ENCODE data around the gene KLHL34.

The KLHL34 gene

GRCh38 chrX:21700967-21701366 lies 42.8 kb upstream of the KLHL34 start:
- H3K27me3 ChIP-seq (ENCODE audit: insufficient read depth, low read length, poor library complexity) = no peaks in the 10 kb centered on the region
- H2AFZ ChIP-seq (ENCODE audit: low read depth, low read length) = no peak overlapping the region
- ATAC-seq (ENCODE audit: insufficient read depth, low read depth) (no peak), DNase-seq (no peak)
- no peak for TF ChIP-seq EZH2 (IDR thresholded peaks at IDR 0.05; ENCODE audit: borderline replicate concordance, low read depth, low read length, severe bottlenecking)
- TF ChIP-seq, protein P1, sequence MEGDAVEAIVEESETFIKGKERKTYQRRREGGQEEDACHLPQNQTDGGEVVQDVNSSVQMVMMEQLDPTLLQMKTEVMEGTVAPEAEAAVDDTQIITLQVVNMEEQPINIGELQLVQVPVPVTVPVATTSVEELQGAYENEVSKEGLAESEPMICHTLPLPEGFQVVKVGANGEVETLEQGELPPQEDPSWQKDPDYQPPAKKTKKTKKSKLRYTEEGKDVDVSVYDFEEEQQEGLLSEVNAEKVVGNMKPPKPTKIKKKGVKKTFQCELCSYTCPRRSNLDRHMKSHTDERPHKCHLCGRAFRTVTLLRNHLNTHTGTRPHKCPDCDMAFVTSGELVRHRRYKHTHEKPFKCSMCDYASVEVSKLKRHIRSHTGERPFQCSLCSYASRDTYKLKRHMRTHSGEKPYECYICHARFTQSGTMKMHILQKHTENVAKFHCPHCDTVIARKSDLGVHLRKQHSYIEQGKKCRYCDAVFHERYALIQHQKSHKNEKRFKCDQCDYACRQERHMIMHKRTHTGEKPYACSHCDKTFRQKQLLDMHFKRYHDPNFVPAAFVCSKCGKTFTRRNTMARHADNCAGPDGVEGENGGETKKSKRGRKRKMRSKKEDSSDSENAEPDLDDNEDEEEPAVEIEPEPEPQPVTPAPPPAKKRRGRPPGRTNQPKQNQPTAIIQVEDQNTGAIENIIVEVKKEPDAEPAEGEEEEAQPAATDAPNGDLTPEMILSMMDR (IDR thresholded peaks at IDR 0.05; ENCODE audit: borderline replicate concordance, extremely low read depth, low read length, poor library complexity, severe bottlenecking) = no peak
- H3K27ac ChIP-seq (ENCODE audit: low read length) = no peak overlapping the region
- no peak overlapping the region for H3K9ac ChIP-seq (ENCODE audit: low read depth, low read length)
- H3K4me3 ChIP-seq (ENCODE audit: low read depth in 1 of 2, low read length in 2 of 2) = no peak overlapping the region
- no peaks in the 10 kb centered on the region for H4K20me1 ChIP-seq (ENCODE audit: insufficient read depth, low read length)
- H3K4me1 ChIP-seq (ENCODE audit: insufficient read depth, low read length) = no peaks in the 10 kb centered on the region
- H3K4me2 ChIP-seq (ENCODE audit: insufficient read depth, low read length) = no peak overlapping the region
- no peaks in the 10 kb centered on the region for H3K79me2 ChIP-seq (ENCODE audit: insufficient read depth, low read length)
- no peaks in the 10 kb centered on the region for H3K36me3 ChIP-seq (ENCODE audit: insufficient read depth, low read length)
- H3K9me3 ChIP-seq (ENCODE audit: insufficient read depth, low read length, severe bottlenecking) = no peaks in the 10 kb centered on the region

- Histone ChIP-seq H3K4me2 (ENCODE audit: insufficient read depth, low read length) (no peak overlapping the region), H3K4me3 (ENCODE audit: low read depth in 1 of 2, low read length in 2 of 2) (no peak overlapping the region), H3K4me1 (ENCODE audit: insufficient read depth, low read length) (no peaks in the 10 kb centered on the region), H3K36me3 (ENCODE audit: insufficient read depth, low read length) (no peaks in the 10 kb centered on the region), H2AFZ (ENCODE audit: low read depth, low read length) (no peak overlapping the region), H3K9me3 (ENCODE audit: insufficient read depth, low read length, severe bottlenecking) (no peaks in the 10 kb centered on the region), H3K27ac (ENCODE audit: low read length) (no peak overlapping the region), H3K27me3 (ENCODE audit: insufficient read depth, low read length, poor library complexity) (no peaks in the 10 kb centered on the region), H4K20me1 (ENCODE audit: insufficient read depth, low read length) (no peaks in the 10 kb centered on the region), H3K79me2 (ENCODE audit: insufficient read depth, low read length) (no peaks in the 10 kb centered on the region), H3K9ac (ENCODE audit: low read depth, low read length) (no peak overlapping the region)
- DNase-seq = no peak
- TF ChIP-seq EZH2 (IDR thresholded peaks at IDR 0.05; ENCODE audit: borderline replicate concordance, low read depth, low read length, severe bottlenecking) = no peak
- TF ChIP-seq, protein P1 (IDR thresholded peaks at IDR 0.05; ENCODE audit: borderline replicate concordance, extremely low read depth, low read length, poor library complexity, severe bottlenecking) = no peak
- no peak for ATAC-seq (ENCODE audit: insufficient read depth, low read depth)
Measured at GRCh38 chrX:21700275-21700674, 42.1 kb upstream of the KLHL34 start.

DNA sequence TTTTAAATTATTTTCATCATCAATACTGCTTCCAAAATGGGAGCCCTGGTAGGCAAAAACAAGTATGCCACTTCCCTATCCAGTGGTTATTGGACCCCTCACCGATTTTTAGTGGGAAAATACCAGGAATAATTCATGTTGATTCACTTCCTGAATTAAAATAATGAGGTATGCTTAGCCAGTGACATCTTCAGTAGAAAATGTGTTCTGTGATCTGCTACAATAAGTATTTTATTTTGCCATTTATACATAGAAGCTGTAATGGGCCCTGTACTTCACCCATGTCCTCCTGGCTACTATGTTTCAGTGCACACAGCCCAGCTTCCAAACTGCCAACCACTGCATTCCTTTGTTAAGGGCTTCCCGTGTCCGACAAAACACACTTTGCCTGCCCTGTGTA lies 41.0 kb upstream of the KLHL34 start:
- TF ChIP-seq, protein P1 (IDR thresholded peaks at IDR 0.05; ENCODE audit: borderline replicate concordance, extremely low read depth, low read length, poor library complexity, severe bottlenecking) = no peak
- no peak for TF ChIP-seq EZH2 (IDR thresholded peaks at IDR 0.05; ENCODE audit: borderline replicate concordance, low read depth, low read length, severe bottlenecking)
- H3K27ac ChIP-seq (ENCODE audit: low read length) = no peak overlapping the region
- H3K79me2 ChIP-seq (ENCODE audit: insufficient read depth, low read length) = no peaks in the 10 kb centered on the region
- H4K20me1 ChIP-seq (ENCODE audit: insufficient read depth, low read length) = no peaks in the 10 kb centered on the region
- no peak overlapping the region for H3K4me2 ChIP-seq (ENCODE audit: insufficient read depth, low read length)
- no peak overlapping the region for H2AFZ ChIP-seq (ENCODE audit: low read depth, low read length)
- no peak for ATAC-seq (ENCODE audit: insufficient read depth, low read depth)
- no peak for DNase-seq
- no peaks in the 10 kb centered on the region for H3K36me3 ChIP-seq (ENCODE audit: insufficient read depth, low read length)
- no peak overlapping the region for H3K4me3 ChIP-seq (ENCODE audit: low read depth in 1 of 2, low read length in 2 of 2)
- H3K27me3 ChIP-seq (ENCODE audit: insufficient read depth, low read length, poor library complexity) = no peaks in the 10 kb centered on the region
- no peaks in the 10 kb centered on the region for H3K4me1 ChIP-seq (ENCODE audit: insufficient read depth, low read length)
- H3K9ac ChIP-seq (ENCODE audit: low read depth, low read length) = no peak overlapping the region
- no peaks in the 10 kb centered on the region for H3K9me3 ChIP-seq (ENCODE audit: insufficient read depth, low read length, severe bottlenecking)

DNA sequence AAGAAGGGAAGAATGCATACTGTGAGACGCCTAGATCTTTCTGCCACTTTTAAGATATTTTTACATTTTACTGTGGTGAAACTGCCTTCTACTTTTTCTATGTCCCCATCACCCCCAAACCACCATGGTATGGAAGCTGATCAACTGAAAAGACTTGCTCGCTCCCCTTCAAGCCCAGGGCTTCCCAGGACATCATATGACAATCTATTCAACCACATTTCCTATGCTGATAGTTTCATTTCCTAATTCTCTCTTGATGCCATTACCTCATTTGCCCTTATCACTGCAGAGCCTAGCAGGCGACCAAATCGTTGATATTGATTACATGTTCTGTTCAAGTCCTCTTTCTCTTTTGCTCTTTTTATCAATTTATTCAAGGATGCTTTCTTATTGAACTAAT lies 40.1 kb upstream of the KLHL34 start:
- Histone ChIP-seq H3K9me3 (ENCODE audit: insufficient read depth, low read length, severe bottlenecking) (no peaks in the 10 kb centered on the region), H3K4me2 (ENCODE audit: insufficient read depth, low read length) (no peak overlapping the region), H4K20me1 (ENCODE audit: insufficient read depth, low read length) (no peaks in the 10 kb centered on the region), H3K9ac (ENCODE audit: low read depth, low read length) (no peak overlapping the region), H3K79me2 (ENCODE audit: insufficient read depth, low read length) (no peaks in the 10 kb centered on the region), H3K4me1 (ENCODE audit: insufficient read depth, low read length) (no peaks in the 10 kb centered on the region), H3K27me3 (ENCODE audit: insufficient read depth, low read length, poor library complexity) (no peaks in the 10 kb centered on the region), H2AFZ (ENCODE audit: low read depth, low read length) (no peak overlapping the region), H3K36me3 (ENCODE audit: insufficient read depth, low read length) (no peaks in the 10 kb centered on the region), H3K4me3 (ENCODE audit: low read depth in 1 of 2, low read length in 2 of 2) (no peak overlapping the region), H3K27ac (ENCODE audit: low read length) (no peak overlapping the region)
- DNase-seq (no peak), ATAC-seq (ENCODE audit: insufficient read depth, low read depth) (no peak)
- TF ChIP-seq, protein P1 (IDR thresholded peaks at IDR 0.05; ENCODE audit: borderline replicate concordance, extremely low read depth, low read length, poor library complexity, severe bottlenecking) = no peak
- no peak for TF ChIP-seq EZH2 (IDR thresholded peaks at IDR 0.05; ENCODE audit: borderline replicate concordance, low read depth, low read length, severe bottlenecking)

Data from DND-41 (cell line).